HuH-7 (cell line): Measurements from ENCODE around the gene TWNK.
A peak's percentile ranks its signal among the peaks of the same experiment; 100 is the strongest.

Experiments used
- DNase-seq: peaks from one replicate; pipeline ENCODE4 v3.0.0; 2011; ENCODE audit warnings: low spot score

TWNK gene

DNA sequence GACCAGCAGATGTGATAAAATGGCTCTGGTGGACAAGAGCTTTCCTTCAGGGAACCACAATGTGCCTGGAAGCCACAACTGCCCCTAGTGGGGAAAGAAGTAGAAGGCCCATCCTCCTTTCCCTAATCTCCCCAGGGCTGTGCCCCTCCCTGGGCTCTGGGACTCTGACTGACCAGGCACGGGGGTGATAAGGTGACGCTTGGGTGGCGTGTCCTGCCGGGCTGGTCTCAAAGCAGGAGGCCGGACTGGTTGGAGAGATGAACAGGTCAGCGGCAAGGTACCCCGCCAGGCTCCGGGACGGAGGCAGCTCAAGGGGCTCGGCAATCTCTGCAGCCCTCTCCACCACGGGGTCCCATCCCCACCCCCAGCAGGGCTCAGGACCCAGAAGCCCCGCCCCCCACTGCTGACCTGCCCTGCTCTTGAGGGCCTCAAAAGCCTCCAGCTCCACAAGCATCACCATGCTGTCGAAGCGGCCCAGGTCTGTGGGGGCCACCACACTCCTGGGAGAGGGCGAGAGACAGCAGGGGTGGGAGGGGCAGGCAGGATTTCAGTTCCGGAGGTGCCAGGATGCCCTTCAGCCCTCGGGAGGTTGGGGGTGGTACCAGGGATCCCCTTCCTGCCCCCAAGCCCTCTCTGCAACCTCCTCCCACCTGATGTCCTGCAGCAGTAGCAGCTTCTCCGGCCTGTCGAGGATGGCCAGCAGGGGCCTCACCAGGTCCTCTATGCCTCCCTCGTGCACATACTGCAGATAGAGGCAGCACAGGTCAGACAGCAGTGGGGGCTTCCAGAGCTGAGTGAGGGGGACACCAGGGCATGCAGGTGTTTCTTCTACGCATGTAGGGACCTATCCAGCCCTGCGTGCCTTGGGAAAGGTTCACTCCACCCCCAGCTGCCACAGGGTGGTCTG lies 24.4 kb downstream of the TWNK start:
- peak; percentile 79 for DNase-seq

DNA sequence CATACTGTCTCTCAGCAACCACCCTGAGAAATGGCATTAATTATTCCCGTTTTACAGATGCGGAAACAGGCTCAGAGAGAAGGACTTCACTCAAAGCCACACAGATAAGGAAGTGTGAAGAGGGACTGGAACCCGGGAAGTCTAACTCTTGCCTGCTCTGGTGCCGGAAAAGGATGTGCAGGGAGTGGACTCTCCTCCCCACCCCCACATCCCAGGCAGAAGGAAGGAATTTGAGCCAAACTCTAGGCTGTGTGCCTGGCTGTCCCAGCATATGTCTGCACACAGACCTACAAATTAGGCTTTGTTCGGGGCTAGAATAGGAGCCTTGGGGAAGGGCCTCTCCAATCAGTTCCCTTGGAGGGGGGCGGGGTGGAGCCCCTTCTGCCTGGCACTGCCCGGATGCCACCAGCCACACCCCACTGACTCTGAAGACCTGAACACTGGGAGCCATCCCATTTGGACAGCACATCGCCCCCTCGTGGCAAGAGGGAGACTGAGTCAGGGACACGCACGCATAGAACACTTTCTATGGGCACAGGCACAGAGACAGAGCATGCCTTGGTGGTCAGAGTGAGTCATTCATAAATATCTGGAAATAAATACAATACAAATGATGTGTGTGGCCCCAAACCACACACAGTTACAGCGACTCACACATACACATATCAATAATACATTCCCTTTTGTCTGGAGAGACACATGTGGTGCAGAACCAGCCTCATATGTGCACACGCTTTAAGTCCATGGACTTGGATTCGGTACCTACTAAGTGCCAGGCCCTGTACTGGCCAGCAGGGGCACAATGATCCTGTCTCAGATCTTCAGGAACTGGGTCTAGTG lies 25.4 kb downstream of the TWNK start:
- peak; percentile 76 for DNase-seq

DNA sequence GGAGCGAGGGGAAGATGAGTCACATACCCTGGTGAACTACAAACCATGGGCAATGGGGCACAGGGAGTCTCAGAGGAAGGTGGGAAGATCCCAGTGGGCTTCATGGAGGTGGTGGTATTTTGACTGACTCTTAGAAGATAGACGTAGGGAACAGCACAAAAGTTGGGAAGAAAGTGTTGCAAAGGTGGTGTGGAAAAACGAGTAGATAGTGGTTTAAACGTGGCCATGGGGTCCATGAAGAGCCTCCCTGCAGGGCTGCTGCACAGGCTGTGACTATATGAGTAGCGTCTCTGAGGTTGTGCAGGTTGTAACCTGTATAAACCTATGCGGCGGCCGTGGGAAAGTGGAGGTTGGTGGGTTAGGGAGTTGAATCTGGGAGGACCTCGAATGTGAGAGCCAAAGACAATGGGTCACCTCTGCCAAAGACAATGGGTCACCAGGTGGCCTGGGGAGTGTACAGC lies 26.1 kb downstream of the TWNK start:
- DNase-seq = no peak

DNA sequence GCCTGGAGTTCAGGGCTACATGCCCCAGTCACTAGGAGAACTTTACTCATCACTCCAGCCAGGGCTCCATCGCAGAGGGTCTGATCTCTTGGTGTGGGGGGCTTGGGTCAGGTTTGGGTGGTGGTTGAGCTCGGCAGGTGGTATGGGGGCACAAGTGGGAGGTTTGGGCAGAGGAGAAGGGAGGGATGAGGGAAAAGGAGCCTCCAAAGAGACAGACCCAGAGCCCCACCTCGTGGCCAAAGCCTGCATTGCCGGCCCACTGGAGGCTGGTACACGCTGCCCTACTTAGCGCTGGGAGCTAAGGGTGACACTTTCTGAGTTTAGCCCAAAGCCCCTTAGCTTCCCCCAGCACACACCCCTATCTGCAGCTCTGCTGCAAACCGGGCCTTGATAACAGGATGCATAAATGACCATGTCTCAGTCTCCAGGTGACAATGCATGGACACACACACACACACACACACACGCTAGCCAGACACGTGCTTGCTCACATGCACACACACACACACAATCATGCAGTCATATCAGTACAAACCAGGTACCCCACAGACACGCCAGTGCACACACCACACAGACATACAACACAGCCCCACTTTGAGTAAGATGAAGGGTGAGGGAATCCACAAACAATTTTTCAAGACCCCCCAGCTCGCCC lies 27.0 kb downstream of the TWNK start:
- DNase-seq = peak; percentile 83

DNA sequence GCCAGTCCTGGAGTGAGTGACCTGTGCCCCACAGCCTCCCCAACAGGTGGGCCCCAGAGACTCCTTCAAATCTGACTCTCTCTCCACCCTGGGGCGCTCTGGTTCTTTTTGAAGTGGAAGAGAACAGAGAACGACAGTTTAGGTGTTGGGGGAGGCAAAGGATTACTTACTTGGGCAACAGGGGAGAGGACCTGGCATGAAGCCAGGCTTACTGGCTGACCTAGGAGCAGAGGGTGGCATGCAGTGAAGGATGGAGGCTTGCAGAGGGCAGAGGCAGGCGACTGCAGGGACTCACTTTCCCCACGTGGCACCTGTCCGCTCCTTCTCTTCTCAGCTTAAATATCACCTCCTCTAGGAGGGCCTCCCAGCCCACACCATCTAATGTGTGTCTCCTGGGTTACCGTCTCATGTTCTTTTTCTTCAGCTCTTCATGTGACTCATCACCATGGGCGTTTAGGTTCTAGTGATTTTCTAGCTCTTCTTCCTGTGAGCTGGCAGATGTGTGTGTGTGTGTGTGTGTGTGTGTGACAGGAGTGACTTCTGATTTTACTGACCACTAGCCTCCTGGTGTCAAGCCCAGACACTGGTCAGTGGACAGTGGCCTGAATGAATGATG lies 27.7 kb downstream of the TWNK start:
- no peak for DNase-seq

DNA sequence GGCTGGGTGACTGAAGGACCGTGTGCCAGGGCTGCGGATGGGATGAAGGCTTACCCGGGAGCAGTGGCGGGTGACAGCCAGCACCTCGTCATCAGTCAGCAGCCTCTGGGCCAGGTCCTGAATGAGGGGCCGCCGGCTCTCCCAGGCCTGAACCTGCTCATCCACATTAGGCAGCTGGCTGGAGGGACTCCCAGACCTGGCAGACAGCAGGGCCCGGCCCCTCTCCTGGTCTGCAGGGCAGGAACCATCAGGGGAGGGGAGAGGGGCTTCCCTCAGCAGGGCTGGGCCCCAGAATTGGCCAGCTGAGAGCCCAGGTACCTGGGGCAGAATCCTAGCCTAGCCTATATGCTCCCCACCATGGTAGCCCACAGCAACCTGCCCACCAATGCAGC lies 28.2 kb downstream of the TWNK start:
- DNase-seq = no peak

DNA sequence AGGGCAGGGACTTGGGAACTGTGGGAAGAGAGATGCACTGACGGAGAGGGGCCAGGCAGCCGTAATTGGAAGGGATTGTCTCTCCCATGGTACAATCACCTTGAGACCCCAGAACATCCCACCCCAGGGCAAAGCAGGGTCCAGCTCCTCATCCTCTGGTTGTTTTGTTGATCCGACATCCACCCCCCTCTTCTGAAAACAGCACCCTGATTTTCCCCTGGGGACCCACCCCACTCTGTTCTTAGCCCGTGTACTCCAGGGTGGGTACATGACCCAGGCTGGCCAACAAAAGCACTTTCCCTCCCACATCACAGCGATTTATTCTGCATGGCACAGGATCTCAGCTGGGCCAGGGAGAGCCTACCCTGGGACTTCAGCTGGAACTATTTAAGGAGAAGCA lies 29.5 kb downstream of the TWNK start:
- no peak for DNase-seq

DNA sequence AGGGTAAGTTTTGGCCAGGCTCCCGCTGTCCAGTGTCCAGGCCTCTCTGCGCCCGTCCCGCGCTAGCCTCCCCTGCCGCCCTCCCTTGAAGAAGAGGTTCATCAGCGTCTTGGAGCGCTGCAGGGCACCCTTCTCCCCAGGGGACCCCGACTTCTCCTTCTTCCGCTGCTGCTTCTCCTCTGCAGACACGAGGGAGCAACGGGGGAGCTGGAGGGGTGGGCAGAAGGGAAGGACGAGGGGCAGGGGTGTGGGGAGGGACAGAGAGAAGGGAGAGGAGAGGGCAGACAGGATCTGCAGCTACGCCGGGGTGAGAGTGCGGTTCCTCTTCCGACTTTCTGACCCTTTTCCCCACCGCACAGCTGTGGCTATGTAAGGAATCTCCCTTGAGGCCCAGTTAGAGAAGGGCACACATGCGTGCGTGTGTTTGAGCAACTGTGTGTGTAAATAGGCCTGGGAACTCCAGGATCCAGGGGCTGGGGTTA lies 30.8 kb downstream of the TWNK start:
- no peak for DNase-seq

DNA sequence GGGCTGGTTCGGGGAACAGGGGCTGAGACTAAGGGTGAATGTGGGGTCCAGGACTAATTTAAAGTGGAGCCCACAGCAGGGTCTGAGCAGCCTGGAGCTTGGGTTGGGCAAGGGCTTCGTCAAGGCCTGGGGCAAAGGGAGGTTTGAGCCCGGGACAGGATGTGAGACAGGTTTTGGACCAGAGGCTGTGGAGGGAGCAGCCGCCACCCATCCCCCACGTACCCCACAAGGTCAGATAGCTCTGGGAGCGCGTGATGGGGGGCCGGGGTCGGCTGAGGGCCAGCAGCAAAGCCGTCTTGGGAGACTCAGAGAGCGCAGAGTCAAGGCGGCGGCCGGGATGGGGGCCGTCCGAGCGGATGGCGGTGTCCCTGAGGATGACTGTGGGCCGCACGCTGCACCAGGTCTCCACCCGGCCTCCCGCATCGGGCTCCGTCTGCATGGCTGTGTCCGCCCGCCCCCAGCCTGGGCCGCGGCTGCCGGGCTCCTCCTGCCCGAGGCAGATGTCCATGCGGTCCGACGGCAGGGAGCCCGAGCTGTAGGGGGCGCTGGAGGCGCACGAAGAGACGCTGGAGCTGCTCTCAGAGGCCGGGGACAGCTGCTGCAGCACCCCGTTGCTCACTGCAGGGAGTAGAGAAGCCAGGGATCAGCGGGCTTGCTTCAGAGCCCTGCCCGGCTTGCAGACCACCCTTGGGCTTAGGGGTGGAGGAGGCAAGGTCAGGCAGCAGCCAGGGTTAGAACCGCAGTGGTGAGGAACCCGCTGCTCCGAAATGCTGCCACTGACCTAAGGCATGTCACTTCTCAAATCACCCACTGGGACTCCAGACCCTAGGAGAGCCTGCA lies 31.5 kb downstream of the TWNK start:
- peak; percentile 94 for DNase-seq

DNA sequence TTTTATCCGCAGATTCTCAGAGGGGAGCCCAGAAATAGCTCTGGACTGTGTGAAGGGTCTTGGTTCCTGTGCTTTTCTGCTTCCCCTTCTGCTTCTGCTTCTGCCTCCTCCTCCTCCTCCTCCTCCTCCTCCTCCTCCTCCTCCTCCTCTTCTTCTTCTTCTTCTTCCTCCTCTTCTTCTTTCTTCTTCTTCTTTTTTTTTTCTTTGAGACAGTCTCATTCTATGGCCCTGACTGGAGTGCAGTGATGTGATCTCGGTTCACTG lies 32.0 kb downstream of the TWNK start:
- no peak for DNase-seq

DNA sequence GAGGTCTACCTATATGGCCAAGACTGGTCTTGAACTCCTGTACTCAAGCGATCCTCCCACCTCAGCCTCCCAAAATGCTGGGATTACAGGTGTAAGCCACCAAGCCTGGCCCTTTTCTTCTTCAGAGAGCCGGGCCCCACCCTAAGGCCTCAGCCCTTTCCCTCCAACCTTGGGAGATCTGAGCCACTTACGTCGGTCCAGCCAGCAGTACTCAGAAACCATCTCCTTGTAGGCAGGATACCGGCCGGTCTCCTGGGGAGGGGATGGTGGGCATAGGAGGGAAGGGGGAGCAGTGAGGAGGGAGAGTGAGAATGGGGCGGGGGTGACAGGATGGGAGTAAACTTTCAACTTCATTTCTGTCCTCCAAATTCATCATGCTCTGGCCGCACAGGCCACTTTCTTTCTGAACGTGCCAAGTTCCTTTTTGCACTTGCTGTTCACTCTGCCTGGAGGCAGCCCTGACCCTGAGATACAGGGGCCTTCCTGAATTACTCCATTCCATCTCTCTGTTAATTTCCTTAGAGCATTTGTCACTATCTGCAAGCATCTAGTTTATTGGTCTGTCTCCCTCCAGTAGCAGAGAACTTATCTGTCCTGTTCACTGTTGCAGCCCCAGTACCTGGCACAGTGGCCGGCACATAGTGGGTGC lies 33.2 kb downstream of the TWNK start:
- DNase-seq = no peak

DNA sequence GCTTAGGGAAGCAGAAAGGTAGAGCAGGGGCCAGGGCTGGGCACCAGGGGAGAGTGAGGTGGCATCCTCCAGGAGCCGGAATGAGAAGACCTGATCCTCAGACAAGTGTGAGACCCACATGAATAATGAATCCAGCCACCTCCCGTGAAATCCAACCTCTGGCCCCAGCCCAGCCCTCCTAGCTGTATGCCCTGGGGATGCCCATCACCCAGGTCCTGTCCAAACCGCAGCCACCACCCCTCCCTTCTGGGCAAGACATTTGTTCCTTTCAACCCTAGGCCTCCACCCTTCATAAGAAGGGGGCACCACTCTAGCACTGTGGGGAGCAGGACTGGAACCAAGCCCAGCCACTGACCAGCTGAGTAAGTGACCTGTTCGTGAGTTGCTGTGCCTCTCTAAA lies 33.9 kb downstream of the TWNK start:
- DNase-seq = no peak

DNA sequence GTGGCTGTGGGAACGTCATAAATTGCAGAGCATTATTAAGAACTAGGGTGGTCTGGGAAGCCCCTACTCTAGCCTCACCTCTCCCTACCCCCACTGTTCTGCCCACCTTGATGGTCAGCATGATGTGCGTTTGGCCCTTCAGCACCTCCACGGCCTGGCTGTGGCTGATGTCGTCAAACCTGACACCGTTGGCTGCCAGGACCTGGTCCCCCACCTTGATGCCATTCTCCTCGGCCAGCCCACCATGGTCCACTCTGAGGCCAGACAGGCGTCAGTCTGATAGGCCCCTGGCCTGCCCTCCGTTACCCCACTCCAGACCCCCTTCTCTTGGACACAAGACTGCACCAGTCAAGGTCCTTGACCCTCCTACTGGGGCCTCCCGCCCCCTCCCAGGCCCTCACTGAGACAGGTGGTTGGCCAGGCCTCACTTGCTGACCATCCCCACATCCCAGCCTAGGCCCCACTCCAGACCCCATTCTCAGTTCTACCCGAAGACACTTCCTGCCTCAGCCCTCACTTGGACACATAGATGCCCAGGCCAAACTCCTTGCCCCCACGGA lies 34.4 kb downstream of the TWNK start:
- no peak for DNase-seq

DNA sequence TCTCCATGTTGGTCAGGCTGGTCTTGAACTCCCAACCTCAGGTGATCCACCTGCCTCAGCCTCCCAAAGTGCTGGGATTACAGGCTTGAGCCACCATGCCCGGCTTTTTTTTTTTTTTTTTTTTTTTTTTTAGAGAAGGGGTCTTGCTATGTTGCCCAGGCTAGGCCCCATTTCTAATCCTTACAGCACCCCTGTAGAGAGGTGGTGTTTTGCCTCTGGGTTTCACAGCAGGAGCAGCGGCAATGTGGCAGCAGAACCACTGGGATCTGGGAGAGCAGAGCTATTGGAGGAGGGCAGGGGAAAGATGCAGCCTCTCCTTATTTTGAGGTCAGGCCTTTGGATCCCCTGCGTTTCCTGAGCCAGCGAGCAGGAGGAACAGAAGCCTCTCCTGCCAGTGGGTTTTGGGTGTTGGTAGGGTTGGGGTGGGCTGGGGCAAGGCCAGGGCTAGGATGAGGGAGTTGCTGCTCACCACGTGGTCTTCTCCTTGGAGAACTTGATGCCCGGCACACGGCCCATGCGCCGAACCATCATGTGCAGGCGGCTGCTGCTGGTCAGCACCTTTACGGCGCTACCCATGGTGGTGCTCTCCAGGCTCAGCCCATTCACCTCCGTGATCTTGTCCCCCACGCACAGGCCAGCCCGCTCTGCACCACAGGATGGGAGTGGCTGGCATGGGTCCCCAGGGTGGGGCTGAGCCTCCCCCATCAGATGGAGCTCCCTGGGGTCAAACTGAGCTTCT lies 35.8 kb downstream of the TWNK start:
- no peak for DNase-seq

DNA sequence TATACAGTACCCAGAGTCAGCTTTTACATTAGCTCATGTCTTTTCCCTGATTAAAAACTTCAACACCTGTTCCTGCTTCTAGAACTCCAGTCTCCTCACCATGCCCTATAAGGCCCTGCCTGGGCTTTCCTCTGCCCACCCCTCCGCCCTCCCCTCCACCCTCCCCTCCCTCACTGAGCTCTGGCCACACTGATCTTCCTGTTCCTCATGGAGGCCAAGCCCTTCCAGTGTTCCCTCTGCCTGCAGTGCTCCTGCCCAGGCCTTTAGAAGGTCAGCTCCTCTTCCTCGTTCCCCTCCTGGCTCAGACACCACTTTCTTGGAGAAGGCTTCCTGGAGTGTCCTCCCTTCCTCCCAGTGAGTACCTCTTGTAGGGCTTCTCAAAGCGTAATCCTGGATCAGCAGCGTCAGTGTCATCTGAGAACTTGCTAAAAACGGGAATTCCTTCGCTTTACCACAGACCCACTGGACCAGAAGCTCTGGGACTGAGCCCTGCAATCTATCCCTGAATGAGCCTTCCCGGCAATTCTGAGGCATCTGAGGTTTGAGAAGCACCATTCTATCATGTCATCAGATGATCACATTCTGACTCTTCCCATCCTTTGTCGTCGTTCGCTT lies 39.9 kb downstream of the TWNK start:
- DNase-seq = no peak

DNA sequence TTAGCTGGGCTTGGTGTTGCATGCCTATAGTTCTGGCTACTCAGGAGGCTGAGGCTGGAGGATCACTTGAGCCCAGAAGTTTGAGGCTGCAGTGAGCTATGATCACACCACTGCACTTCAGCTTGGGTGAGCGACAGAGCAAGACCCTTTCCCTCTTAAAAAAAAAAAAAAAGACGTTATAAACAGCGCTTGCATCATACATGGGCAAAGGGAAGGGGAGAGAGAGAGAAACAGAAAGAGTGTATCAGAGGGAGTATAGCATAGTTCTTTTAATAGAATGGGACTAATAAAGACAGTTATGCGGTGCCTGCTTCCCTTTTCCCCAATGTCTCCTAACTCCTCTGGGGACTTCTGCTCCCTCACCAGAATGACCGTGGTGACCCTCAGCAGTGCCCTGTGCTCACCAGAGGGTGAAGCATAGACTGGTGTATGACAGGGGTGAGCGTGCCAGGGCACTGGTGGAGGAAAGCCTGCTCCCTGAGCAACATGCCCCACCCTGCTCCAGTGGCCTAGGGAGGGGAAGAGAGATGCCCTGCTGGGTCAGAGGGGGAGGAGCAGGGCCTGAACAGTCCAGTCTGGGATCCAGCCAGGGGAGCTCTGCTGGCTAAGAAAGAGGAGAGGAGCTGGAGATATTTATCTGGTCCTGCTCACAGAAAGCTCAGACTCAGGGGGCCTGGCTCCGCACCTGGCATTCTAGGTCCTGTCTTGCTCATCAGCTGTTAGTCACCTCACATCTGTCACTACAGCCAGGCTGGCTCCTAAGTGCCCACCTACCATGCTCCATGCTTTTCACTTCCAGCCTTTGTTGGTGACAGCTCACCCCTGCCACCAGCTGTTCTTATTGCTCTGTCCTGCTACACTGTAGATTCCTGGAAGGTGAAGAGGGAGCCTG lies 41.3 kb downstream of the TWNK start:
- DNase-seq = no peak

DNA sequence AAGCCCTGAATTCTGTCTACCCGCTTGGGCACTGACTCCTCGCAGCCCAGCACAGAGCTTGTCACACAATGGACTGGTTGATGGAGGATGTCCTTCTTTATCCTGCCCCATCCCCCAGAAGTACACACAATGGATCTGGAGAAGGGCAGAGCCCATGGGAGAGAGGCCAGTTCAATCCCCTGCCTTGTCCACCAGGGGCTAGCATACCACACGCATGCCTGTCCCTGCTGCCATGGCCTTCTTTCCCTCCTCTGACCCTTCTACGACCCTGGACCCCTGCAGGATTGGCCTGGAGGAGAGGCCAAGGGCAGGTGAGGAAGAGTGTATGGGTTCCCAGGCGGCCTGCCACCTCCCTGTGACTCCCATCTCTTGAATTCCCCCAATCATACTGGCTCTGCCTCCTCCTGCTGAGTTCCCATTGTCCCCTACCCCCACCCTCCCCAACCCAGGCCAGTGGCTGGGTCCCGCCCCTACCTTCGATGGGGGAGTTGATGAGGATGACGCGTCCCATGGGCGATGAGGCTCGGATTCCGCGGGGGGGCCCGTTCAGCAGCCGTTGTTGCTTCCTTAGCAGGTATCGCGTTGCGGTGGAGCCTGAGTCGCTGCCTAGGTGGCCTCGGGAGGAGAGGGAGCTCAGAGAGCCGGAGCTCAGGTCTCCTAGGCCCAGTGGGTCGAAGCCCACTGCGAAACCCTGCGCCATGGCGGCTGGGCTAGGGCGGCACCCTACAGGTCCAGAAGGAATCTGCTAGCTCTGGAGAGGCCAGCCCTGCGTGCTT lies 42.4 kb downstream of the TWNK start:
- DNase-seq = no peak
